CD4-positive, alpha-beta T cell (primary cell): ENCODE results near the gene FBRSL1. TPM values are rescaled to one million over a fixed set of nuclear protein-coding genes. Genes with fewer than 3 reads are reported as not detected.

Experiments used
- ATAC-seq: fragments of 200-7000 bp; cut with Tn5 transposase; one replicate; pipeline ENCODE4 v1.10.0; 2022; ENCODE audit warnings: mild to moderate bottlenecking; ENCODE audit not compliant: poor library complexity
- CTCF ChIA-PET: fragments of 350-600 bp; sonication (Branson Sonifier 250); formaldehyde crosslinking; loops from one replicate; lab custom pipeline; 2021; ENCODE audit warnings: antibody characterized with exemption, inconsistent platforms; lab: Charles Lee
- POLR2A ChIA-PET: fragments of 350-600 bp; sonication (Branson Sonifier 250); formaldehyde crosslinking; loops from one replicate; lab custom pipeline; 2021; ENCODE audit warnings: antibody characterized with exemption, inconsistent platforms; lab: Charles Lee
- DNase-seq, 14 experiments: peaks; one replicate each; pipeline ENCODE4 v3.0.0-alpha.2; 2013 to 2020; ENCODE audit warnings: mixed read lengths in 2 of 14
- H3K27ac ChIP-seq, 2 donors: one replicate each; pipeline versions ENCODE4 v1.5.1 to v1.7.0; 2013; ENCODE audit warnings: low read length in 2 of 2, low read depth in 1 of 2, mild to moderate bottlenecking in 1 of 2
- H3K27me3 ChIP-seq, 2 experiments: 1 replicate in 1 of 2; 2 replicates in 1 of 2; pipeline versions ENCODE4 v1.6.1 to v1.7.0; 2013; ENCODE audit warnings: low read length in 2 of 2, control low read depth in 1 of 2, mild to moderate bottlenecking in 1 of 2, moderate library complexity in 1 of 2; ENCODE audit not compliant: insufficient read depth in 2 of 2, control insufficient read depth in 1 of 2
- H3K36me3 ChIP-seq: one replicate; pipeline ENCODE4 v1.6.1; 2013; ENCODE audit warnings: low read length, control low read depth; ENCODE audit not compliant: insufficient read depth
- H3K4me1 ChIP-seq: one replicate; pipeline ENCODE4 v1.6.1; 2013; ENCODE audit warnings: low read length, control low read depth; ENCODE audit not compliant: insufficient read depth
- H3K4me3 ChIP-seq: one replicate; pipeline ENCODE4 v1.5.1; 2013; ENCODE audit warnings: mild to moderate bottlenecking, low read length, moderate library complexity
- H3K9me3 ChIP-seq, 2 experiments: 1 replicate in 1 of 2; 2 replicates in 1 of 2; pipeline versions ENCODE4 v1.6.1 to v1.7.0; 2013; ENCODE audit warnings: low read length in 2 of 2, mild to moderate bottlenecking in 2 of 2, control low read depth in 1 of 2, moderate library complexity in 1 of 2; ENCODE audit not compliant: control insufficient read depth in 1 of 2, insufficient read depth in 1 of 2
- H3K27ac Mint-ChIP-seq: one replicate; pipeline ENCODE4 v1.8.0; 2020; ENCODE audit warnings: mixed read lengths
- H3K27me3 Mint-ChIP-seq: one replicate; pipeline ENCODE4 v1.8.0; 2021; ENCODE audit warnings: mixed read lengths
- H3K36me3 Mint-ChIP-seq: one replicate; pipeline ENCODE4 v1.8.0; 2021; ENCODE audit warnings: low read depth, mixed read lengths
- H3K4me1 Mint-ChIP-seq: one replicate; pipeline ENCODE4 v1.8.0; 2021; ENCODE audit warnings: low read depth, mixed read lengths
- H3K4me3 Mint-ChIP-seq: one replicate; pipeline ENCODE4 v1.8.0; 2020; ENCODE audit warnings: mild to moderate bottlenecking, mixed read lengths
- H3K9me3 Mint-ChIP-seq: one replicate; pipeline ENCODE4 v1.8.0; 2020; ENCODE audit warnings: mixed read lengths
- intact Hi-C, 2 experiments: fragments of 100-400 bp; cut with DNase I in 1 of 2; cut with micrococcal nuclease in 1 of 2; formaldehyde crosslinking; loops; one replicate each; pipeline versions ENCODE4 v1.15.1 to v1.9.0; 2023 to 2025; cut with DNase I, micrococcal nuclease
- total RNA-seq, 174 experiments: library from RNA in 2 of 174; stranded (reverse) in 2 of 174; gene quantifications; one replicate each; pipeline ENCODE4 v1.2.3 and lab custom pipeline; 2021 to 2026
- TF ChIP-seq, protein P1 (sequence below): fragments of 200-600 bp; IDR thresholded peaks from one replicate; pipeline ENCODE4 v1.8.0; 2022; ENCODE audit warnings: antibody characterized with exemption, mild to moderate bottlenecking

The FBRSL1 gene
- total RNA-seq, 2 experiments from 2014 or later, result 75.8 to 80.7 TPM

DNA sequence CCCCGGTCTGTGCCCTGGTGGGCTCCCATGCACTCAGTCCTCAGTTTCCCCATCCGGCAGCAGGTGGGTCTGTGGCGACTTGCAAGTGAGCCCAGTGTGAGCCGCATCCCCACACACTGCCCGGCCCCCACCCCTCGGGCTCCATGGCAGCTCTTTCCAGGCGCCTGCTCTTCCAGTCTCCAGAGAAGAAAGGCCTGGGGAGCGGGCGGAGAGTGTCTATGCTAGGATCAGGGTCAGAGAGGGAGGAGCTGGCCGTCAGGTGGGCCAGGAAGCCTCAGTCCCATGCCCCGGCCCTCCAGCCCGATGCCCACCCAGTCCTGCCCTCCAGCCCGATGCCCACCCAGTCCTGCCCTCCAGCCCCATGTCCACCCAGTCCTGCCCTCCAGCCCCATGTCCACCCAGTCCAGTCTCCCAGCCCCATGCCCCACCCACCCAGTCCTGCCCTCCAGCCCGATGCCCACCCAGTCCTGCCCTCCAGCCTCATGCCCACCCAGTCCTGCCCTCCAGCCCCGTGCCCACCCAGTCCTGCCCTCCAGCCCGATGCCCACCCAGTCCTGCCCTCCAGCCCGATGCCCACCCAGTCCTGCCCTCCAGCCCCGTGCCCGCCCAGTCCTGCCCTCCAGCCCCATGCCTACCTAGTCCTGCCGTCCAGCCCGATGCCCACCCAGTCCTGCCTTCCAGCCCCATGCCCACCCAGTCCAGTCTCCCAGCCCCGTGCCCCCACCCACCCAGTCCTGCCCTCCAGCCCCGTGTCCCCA lies 49.2 kb downstream of the FBRSL1 start:
- DNase-seq (no peak), ATAC-seq (no peak)
- H3K27ac Mint-ChIP-seq, result no peak overlapping the region
- H3K27me3 Mint-ChIP-seq, result no peaks in the 10 kb centered on the region
- H3K36me3 Mint-ChIP-seq, result peaks cover 8% of the 10 kb centered on the region
- H3K9me3 Mint-ChIP-seq, result no peaks in the 10 kb centered on the region
- Histone ChIP-seq H3K27me3 (no peaks in the 10 kb centered on the region), H3K36me3 (peaks cover 2% of the 10 kb centered on the region), H3K9me3 (peaks cover 0 to 15% of the 10 kb centered on the region in 2 experiments), H3K4me3 (no peak overlapping the region), H3K27ac (no peak overlapping the region), H3K4me1 (peaks cover 14% of the 10 kb centered on the region)
- ChIA-PET POLR2A (no interaction called here), CTCF (no interaction called here)
- TF ChIP-seq, protein P1, sequence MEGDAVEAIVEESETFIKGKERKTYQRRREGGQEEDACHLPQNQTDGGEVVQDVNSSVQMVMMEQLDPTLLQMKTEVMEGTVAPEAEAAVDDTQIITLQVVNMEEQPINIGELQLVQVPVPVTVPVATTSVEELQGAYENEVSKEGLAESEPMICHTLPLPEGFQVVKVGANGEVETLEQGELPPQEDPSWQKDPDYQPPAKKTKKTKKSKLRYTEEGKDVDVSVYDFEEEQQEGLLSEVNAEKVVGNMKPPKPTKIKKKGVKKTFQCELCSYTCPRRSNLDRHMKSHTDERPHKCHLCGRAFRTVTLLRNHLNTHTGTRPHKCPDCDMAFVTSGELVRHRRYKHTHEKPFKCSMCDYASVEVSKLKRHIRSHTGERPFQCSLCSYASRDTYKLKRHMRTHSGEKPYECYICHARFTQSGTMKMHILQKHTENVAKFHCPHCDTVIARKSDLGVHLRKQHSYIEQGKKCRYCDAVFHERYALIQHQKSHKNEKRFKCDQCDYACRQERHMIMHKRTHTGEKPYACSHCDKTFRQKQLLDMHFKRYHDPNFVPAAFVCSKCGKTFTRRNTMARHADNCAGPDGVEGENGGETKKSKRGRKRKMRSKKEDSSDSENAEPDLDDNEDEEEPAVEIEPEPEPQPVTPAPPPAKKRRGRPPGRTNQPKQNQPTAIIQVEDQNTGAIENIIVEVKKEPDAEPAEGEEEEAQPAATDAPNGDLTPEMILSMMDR, result no peak
- peaks cover 6% of the 10 kb centered on the region for H3K4me1 Mint-ChIP-seq
- intact Hi-C loops, result no loop called here
- no peak overlapping the region for H3K4me3 Mint-ChIP-seq

- intact Hi-C loops, result no loop called here
- ChIA-PET CTCF (no interaction called here), POLR2A (no interaction called here)
- Mint-ChIP-seq H3K27me3 (no peaks in the 10 kb centered on the region), H3K4me3 (no peak overlapping the region), H3K4me1 (peaks cover 10% of the 10 kb centered on the region), H3K36me3 (peaks cover 8% of the 10 kb centered on the region), H3K9me3 (no peaks in the 10 kb centered on the region), H3K27ac (no peak overlapping the region)
- Histone ChIP-seq H3K36me3 (peaks cover 2% of the 10 kb centered on the region), H3K4me3 (no peak overlapping the region), H3K27me3 (no peaks in the 10 kb centered on the region), H3K27ac (no peak overlapping the region), H3K4me1 (peaks cover 14% of the 10 kb centered on the region), H3K9me3 (peaks cover 0 to 3% of the 10 kb centered on the region in 2 experiments)
- no peak for ATAC-seq
- TF ChIP-seq, protein P1, result no peak
- no peak for DNase-seq
Observed at GRCh38 chr12:132540436-132540835, 50.5 kb downstream of the FBRSL1 start.

- H3K27me3 ChIP-seq, result no peaks in the 10 kb centered on the region
- DNase-seq, result no peak
- POLR2A ChIA-PET, result no interaction called here
- no peak overlapping the region for H3K27ac Mint-ChIP-seq
- peaks cover 8% of the 10 kb centered on the region for H3K36me3 Mint-ChIP-seq
- peaks cover 10% of the 10 kb centered on the region for H3K4me1 Mint-ChIP-seq
- H3K4me3 Mint-ChIP-seq, result no peak overlapping the region
- CTCF ChIA-PET, result no interaction called here
- ATAC-seq, result no peak
- TF ChIP-seq, protein P1, result no peak
- H3K27me3 Mint-ChIP-seq, result no peaks in the 10 kb centered on the region
- no peak overlapping the region for H3K4me3 ChIP-seq
- intact Hi-C loops, result no loop called here
- H3K4me1 ChIP-seq, result peaks cover 14% of the 10 kb centered on the region
- H3K27ac ChIP-seq, result no peak overlapping the region
- H3K36me3 ChIP-seq, result peaks cover 2% of the 10 kb centered on the region
- H3K9me3 Mint-ChIP-seq, result no peaks in the 10 kb centered on the region
- no peaks in the 10 kb centered on the region for H3K9me3 ChIP-seq
Observed at GRCh38 chr12:132541200-132541599, 51.2 kb downstream of the FBRSL1 start.
